Fibroblast of pulmonary artery (primary cell): ENCODE measurements around the gene HS1BP3.

Experiments used
- DNase-seq: peaks from one replicate; pipeline ENCODE4 v3.0.0-alpha.2; 2010; ENCODE audit warnings: low read depth
- H3K4me3 ChIP-seq: replicated peaks from 2 replicates; pipeline ENCODE4 v1.5.1; 2011; ENCODE audit warnings: low read depth, mild to moderate bottlenecking, control low read depth, low read length, moderate library complexity
- TF ChIP-seq, protein P1 (sequence below): IDR thresholded peaks from 2 replicates; pipeline ENCODE4 v1.5.1; 2011; ENCODE audit warnings: mild to moderate bottlenecking, control low read depth, low read length, inconsistent platforms; ENCODE audit errors: missing control alignments

The HS1BP3 gene

DNA sequence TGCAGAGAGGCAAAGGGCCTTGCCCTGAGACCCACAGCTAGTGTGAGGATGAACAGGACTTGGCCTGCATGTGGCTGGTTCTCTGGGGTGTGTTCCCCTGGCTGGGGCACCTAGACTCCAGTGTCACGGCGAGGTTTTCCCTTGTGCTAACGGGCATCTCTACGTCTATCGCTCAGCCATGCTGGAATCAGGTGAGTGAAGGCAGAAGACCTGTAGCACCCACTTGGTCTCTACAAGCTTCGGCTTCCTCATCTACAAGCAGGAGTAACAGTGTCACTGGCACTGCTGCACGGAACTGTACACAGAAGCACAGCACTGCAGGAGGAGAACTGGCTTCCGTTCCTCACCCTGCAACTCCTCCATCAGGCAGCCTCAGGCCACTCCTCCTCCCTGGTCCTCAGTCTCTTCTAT, 30.6 kb downstream of the HS1BP3 start:
- TF ChIP-seq, protein P1, sequence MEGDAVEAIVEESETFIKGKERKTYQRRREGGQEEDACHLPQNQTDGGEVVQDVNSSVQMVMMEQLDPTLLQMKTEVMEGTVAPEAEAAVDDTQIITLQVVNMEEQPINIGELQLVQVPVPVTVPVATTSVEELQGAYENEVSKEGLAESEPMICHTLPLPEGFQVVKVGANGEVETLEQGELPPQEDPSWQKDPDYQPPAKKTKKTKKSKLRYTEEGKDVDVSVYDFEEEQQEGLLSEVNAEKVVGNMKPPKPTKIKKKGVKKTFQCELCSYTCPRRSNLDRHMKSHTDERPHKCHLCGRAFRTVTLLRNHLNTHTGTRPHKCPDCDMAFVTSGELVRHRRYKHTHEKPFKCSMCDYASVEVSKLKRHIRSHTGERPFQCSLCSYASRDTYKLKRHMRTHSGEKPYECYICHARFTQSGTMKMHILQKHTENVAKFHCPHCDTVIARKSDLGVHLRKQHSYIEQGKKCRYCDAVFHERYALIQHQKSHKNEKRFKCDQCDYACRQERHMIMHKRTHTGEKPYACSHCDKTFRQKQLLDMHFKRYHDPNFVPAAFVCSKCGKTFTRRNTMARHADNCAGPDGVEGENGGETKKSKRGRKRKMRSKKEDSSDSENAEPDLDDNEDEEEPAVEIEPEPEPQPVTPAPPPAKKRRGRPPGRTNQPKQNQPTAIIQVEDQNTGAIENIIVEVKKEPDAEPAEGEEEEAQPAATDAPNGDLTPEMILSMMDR: no peak
- H3K4me3 ChIP-seq: no peak overlapping the region
- DNase-seq: no peak

DNA sequence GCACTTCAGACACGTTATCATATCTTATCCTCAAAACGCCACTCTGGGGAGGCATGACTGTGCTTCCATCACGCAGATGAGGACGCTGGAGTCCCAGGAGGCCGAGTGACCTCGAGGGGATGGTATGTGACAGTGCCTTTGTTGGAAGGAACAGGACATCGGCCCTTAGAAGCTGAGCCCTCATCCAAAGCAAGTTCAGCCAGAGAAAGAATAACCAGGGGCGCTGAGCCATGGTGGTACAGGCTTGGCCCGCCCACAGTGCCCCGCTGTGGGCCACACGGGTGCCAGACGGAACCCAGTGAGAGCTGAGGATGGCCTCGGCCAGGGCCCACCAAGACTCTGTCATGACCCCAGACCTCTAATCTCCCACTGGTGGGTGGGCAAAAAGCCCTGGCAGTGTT, 31.3 kb downstream of the HS1BP3 start:
- no peak for DNase-seq
- TF ChIP-seq, protein P1: no peak
- H3K4me3 ChIP-seq: no peak overlapping the region

DNA sequence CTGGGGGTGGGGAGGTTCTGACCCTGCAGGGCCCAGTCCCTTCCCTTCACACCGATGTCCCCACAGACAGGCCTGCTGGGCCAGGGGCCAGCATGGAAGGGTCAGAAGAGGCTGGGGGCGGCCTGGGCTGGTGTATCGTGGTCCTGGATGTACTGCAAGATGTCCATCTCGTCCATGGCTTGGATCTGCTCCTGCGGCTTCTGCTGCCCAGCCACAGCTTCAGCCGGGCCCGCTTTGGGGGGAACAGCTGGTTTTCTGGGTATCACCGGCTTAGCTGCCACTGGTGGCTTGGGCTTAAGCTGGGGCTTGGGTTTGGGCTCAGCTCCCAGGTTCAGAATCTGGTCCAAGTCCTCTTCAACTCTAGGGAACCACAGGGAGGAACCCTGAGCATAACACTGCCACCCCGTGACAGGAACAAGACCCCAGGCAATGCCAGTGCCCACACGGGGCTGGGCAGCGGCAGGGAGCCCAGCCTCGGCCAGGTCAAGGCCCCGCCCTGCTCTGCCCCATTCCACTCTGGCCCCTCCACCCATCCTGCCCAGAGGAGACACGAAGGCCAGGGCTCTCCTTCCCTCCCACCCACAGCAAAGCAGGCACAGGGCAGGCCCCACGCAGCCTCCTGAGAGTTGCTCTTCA, 31.9 kb downstream of the HS1BP3 start:
- no peak overlapping the region for H3K4me3 ChIP-seq
- DNase-seq: no peak
- TF ChIP-seq, protein P1: no peak

DNA sequence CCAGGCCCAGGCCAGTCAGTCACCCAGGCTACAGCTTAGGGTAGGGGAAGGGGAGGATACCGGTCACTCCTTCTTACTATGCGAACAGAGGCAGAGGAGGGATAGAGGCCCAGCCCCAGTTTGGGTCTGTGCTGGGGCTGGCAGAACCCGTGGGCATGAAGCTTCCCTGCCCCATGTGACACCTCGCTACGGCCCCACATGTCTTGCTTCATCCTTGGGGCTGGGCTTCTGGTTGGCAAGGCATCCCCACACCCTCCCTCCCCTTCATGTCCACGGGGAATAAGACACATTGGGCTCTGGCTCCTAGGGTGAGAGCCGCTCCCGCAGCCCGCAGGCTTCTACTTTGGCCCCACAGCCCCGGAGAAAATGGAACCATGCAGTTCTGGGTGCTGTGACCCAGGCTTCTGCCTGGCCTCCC, 32.4 kb downstream of the HS1BP3 start:
- peak; percentile 63 for DNase-seq
- TF ChIP-seq, protein P1: no peak
- no peak overlapping the region for H3K4me3 ChIP-seq

DNA sequence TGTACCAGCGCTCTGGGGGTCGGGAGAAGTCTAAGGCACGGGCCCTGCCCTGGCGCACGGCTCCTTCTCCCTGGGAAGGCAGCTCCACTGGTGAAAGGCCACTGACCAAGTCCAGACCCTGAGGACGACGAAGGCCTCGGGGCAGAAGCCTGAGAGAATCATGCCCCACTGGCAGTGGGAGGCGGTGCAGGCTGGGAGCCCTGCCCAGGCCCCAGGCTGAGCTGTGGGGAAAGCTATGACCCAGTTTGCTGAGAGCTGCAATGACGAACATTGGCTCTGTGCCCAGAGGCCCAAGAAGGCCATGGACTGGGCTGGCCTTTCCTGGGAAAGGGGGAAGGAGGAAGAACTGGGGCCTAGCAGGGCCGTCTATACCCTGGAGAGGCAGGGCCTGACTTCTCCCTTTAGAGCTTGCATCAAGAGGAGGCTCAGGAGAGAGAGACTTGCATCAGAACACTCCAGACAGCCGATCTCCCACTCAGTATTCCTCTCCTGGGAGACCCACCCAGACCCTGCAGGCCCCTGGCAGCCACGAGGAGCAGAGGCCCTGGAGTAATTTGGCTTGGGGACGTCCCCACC, 32.9 kb downstream of the HS1BP3 start:
- H3K4me3 ChIP-seq: no peak overlapping the region
- DNase-seq: peak; percentile 100
- TF ChIP-seq, protein P1: peak; percentile 57

DNA sequence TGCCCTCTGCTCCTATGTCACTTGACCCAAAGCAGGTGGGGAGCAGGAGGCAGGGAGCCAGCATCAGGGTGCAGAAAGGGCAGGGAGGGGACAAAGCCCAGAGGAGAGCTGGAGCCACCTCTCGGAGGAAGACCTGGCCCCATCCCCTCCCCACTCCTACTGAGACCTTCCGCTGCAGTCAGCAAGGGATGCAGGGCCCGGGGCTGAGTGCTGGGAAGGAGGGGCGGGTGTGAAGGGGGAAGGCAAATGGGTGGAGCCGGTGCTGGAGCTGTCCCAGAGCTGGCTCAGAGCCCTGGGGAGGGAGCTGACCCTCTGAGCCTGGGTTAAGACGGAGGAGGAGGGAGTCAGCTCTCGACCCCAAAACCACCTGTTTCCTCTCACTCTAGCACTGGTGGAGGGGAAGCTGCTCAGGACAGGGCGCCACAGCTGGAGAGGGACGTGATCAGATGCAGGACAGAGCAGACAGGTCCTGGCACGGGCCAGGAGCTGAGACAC, 33.8 kb downstream of the HS1BP3 start:
- TF ChIP-seq, protein P1: no peak
- peak; percentile 69 for DNase-seq
- H3K4me3 ChIP-seq: no peak overlapping the region
